T-helper 2 cell (primary cell): Measurements from ENCODE around the gene STEAP1.

Source experiments
- DNase-seq, 5 experiments: peaks; one replicate each; pipeline versions ENCODE4 v3.0.0 to v3.0.0-alpha.2; 2012 to 2022

Gene STEAP1

DNA sequence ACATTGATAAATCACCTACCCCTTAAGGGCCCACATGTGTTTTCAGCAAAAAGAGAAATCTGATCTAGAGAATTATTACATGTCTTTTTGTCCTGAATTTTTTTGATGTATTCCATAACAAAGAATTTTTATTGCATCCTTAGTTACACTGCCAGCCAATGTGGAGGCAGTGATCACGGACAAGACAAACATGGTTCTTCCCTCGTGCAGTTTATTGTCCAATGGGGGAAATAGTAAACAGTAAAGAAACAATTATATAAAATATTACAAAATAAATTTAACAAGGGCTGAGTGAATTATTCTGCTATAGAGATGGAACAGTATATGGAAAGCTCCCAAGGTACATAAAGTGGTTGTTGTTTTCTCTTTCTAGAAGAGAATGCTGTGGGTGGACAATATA, 59.3 kb downstream of the STEAP1 start:
- DNase-seq: no peak
